Naive thymus-derived CD4-positive, alpha-beta T cell (primary cell): Measurements from ENCODE around the gene SLC39A6. TPM values are rescaled to one million over a fixed set of nuclear protein-coding genes. Genes with fewer than 3 reads are reported as not detected.
"Not testable (repeated sequence)": the region's sequence is repeated elsewhere in the genome, so short reads cannot be mapped to it uniquely, and the experiment has no call there.

Source experiments
- ATAC-seq: fragments of 150-1000 bp; cut with Tn5 transposase; 2 replicates; pipeline ENCODE4 v1.10.0; 2021; ENCODE audit warnings: mild to moderate bottlenecking, moderate library complexity
- CTCF ChIA-PET: fragments of 350-600 bp; sonication (Branson Sonifier 250); formaldehyde crosslinking; loops from one replicate; lab custom pipeline; 2021; ENCODE audit warnings: antibody characterized with exemption; lab: Charles Lee
- POLR2A ChIA-PET: fragments of 350-600 bp; sonication (Branson Sonifier 250); formaldehyde crosslinking; loops from one replicate; lab custom pipeline; 2021; ENCODE audit warnings: antibody characterized with exemption, inconsistent platforms; lab: Charles Lee
- DNase-seq, 9 donors: peaks; one replicate each; pipeline versions ENCODE4 v3.0.0 to v3.0.0-alpha.2; 2020 to 2022; ENCODE audit warnings: mixed read lengths in 1 of 9
- H3K27ac ChIP-seq: one replicate; pipeline ENCODE4 v1.7.0; 2013; ENCODE audit warnings: mild to moderate bottlenecking, low read depth, low read length, moderate library complexity
- H3K27me3 ChIP-seq, 2 donors: one replicate each; pipeline ENCODE4 v1.7.0; 2013; ENCODE audit warnings: low read length in 2 of 2, mild to moderate bottlenecking in 2 of 2, moderate library complexity in 2 of 2; ENCODE audit not compliant: control insufficient read depth in 2 of 2, insufficient read depth in 2 of 2
- H3K36me3 ChIP-seq, 3 experiments: 1 replicate in 2 of 3; 2 replicates in 1 of 3; pipeline ENCODE4 v1.7.0; 2013; ENCODE audit warnings: low read length in 3 of 3, mild to moderate bottlenecking in 3 of 3, moderate library complexity in 1 of 3; ENCODE audit not compliant: insufficient read depth in 3 of 3, control insufficient read depth in 2 of 3
- H3K4me1 ChIP-seq, 2 donors: one replicate each; pipeline ENCODE4 v1.7.0; 2013; ENCODE audit warnings: low read length in 2 of 2, mild to moderate bottlenecking in 2 of 2, moderate library complexity in 1 of 2; ENCODE audit not compliant: control insufficient read depth in 2 of 2, insufficient read depth in 2 of 2
- H3K4me3 ChIP-seq: 2 replicates; pipeline ENCODE4 v1.7.0; 2013; ENCODE audit warnings: mild to moderate bottlenecking, low read length
- H3K9me3 ChIP-seq, 3 experiments: 1 replicate in 2 of 3; 2 replicates in 1 of 3; pipeline ENCODE4 v1.7.0; 2013; ENCODE audit warnings: low read length in 3 of 3; ENCODE audit not compliant: control insufficient read depth in 2 of 3
- H3K27ac Mint-ChIP-seq, 9 donors: one replicate each; pipeline ENCODE4 v1.8.0; 2020 to 2022; ENCODE audit warnings: mixed read lengths in 9 of 9, mild to moderate bottlenecking in 8 of 9, moderate library complexity in 5 of 9, inconsistent platforms in 2 of 9
- H3K27me3 Mint-ChIP-seq, 5 donors: one replicate each; pipeline ENCODE4 v1.8.0; 2021 to 2022; ENCODE audit warnings: mixed read lengths in 5 of 5, mild to moderate bottlenecking in 1 of 5
- H3K36me3 Mint-ChIP-seq, 5 donors: one replicate each; pipeline ENCODE4 v1.8.0; 2020 to 2022; ENCODE audit warnings: mixed read lengths in 5 of 5, mild to moderate bottlenecking in 3 of 5, inconsistent platforms in 1 of 5
- H3K4me1 Mint-ChIP-seq, 7 donors: one replicate each; pipeline ENCODE4 v1.8.0; 2020 to 2022; ENCODE audit warnings: mixed read lengths in 7 of 7, mild to moderate bottlenecking in 3 of 7, inconsistent platforms in 1 of 7
- H3K4me3 Mint-ChIP-seq, 10 donors: one replicate each; pipeline ENCODE4 v1.8.0; 2020 to 2022; ENCODE audit warnings: mild to moderate bottlenecking in 10 of 10, mixed read lengths in 10 of 10, moderate library complexity in 6 of 10, inconsistent platforms in 2 of 10
- H3K9me3 Mint-ChIP-seq, 11 donors: one replicate each; pipeline ENCODE4 v1.8.0; 2020 to 2022; ENCODE audit warnings: mixed read lengths in 11 of 11, mild to moderate bottlenecking in 4 of 11, inconsistent platforms in 1 of 11, moderate library complexity in 1 of 11
- intact Hi-C, 2 donors: fragments of 100-400 bp; cut with micrococcal nuclease; formaldehyde crosslinking; loops; one replicate each; pipeline ENCODE4 v1.15.1; 2023
- polyA plus RNA-seq, 2 donors: library from polyadenylated mRNA; unstranded; fragments of 300-500 nt; fragmentation: Illumina TruSeq; gene quantifications; one replicate each; pipeline ENCODE4 v1.2.3, GENCODE V29; 2021
- total RNA-seq, 6 experiments: library from RNA in 5 of 6; stranded (reverse) in 5 of 6; gene quantifications; 1 replicate in 5 of 6; 2 replicates in 1 of 6; pipeline ENCODE4 v1.2.3 and lab custom pipeline; 2021 to 2026

The SLC39A6 gene
- total and polyA plus RNA-seq, 7 experiments from 2014 or later = 12.1 to 27.8 (median 17.5) TPM

DNA sequence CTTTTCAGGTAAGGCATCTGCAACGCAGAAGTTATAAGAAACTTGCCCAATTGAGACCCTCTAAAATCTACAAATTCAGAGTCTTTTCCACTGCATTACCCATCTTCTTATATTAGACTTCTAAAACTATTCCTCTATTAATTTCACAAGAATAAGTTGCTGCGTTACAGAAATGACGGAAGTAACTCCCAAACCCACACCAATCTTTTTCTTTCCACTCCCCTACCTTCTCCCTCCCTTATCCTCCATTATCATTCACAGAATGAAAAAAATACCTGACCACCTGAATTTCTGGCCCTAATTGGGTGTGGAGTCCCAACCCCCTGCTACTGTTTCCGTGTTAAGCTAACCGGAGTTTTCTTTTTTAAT, 62.5 kb downstream of the SLC39A6 start:
- intact Hi-C loops = loop anchor here (1.0 to 10.0 kb wide), 14 partner anchors 16 to 1089 kb away; partner anchors contain the start of genes ELP2 (in 2 of the 2), INO80C (in 2 of the 2), MAPRE2 (in 2 of the 2) and RMP24 (in 2 of the 2)
- Histone ChIP-seq H3K36me3 (peaks cover 0 to 6% (median 0%) of the 10 kb centered on the region in 3 experiments), H3K4me1 (peaks cover 11 to 16% of the 10 kb centered on the region in 2 donors), H3K27ac (peak overlapping the region; percentile 79), H3K27me3 (no peaks in the 10 kb centered on the region), H3K9me3 (no peaks in the 10 kb centered on the region), H3K4me3 (peak overlapping the region; percentile 88)
- H3K4me1 Mint-ChIP-seq = peaks cover 28 to 53% (median 47%) of the 10 kb centered on the region in 7 donors
- peak overlapping the region; percentile 92 to 98 (median 96) for H3K4me3 Mint-ChIP-seq
- H3K27me3 Mint-ChIP-seq = peaks cover 0 to 5% (median 0%) of the 10 kb centered on the region in 5 donors
- H3K27ac Mint-ChIP-seq = peak overlapping the region; percentile 85 to 97 (median 94)
- ChIA-PET CTCF (no interaction called here), POLR2A (interaction anchor here (0.7 to 3.3 kb wide), 5 partner anchors 10 to 775 kb away, joined by 3 to 16 read pairs (median 3); partner anchors contain the start of genes ELP2, RMP24 and SLC39A6)
- no peak for ATAC-seq
- peaks cover 0 to 3% (median 0%) of the 10 kb centered on the region in 11 donors for H3K9me3 Mint-ChIP-seq
- DNase-seq = peak in 2 of 9 donors; percentile 1 to 3
- H3K36me3 Mint-ChIP-seq = peaks cover 3 to 11% (median 5%) of the 10 kb centered on the region in 5 donors

GRCh38 chr18:36066001-36066400, 63.1 kb downstream of the SLC39A6 start:
- peaks cover 0 to 6% (median 0%) of the 10 kb centered on the region in 3 experiments for H3K36me3 ChIP-seq
- Mint-ChIP-seq H3K27ac (peak overlapping the region; percentile 9 to 96 (median 90)), H3K36me3 (peaks cover 3 to 11% (median 8%) of the 10 kb centered on the region in 5 donors), H3K4me3 (peak overlapping the region; percentile 92 to 98 (median 96)), H3K9me3 (peaks cover 0 to 3% (median 0%) of the 10 kb centered on the region in 11 donors), H3K4me1 (peaks cover 30 to 60% (median 54%) of the 10 kb centered on the region in 7 donors), H3K27me3 (peaks cover 0 to 5% (median 0%) of the 10 kb centered on the region in 5 donors)
- DNase-seq = no peak
- H3K4me3 ChIP-seq = peak overlapping the region; percentile 88
- ChIA-PET CTCF (interaction anchor here (1.5 kb wide), 1 partner anchor 49 kb away, joined by 6 read pairs; no protein-coding TSS in a partner anchor), POLR2A (interaction anchor here (1.1 to 3.3 kb wide), 3 partner anchors 64 to 775 kb away, joined by 3 to 16 read pairs (median 15); partner anchors contain the start of genes ELP2, RMP24 and SLC39A6)
- intact Hi-C loops = loop anchor here (2.0 to 10.0 kb wide), 8 partner anchors 15 to 1089 kb away; partner anchors contain the start of genes MAPRE2 (in 2 of the 2), GALNT1 (in 1 of the 2) and ZSCAN30 (in 1 of the 2)
- no peaks in the 10 kb centered on the region for H3K9me3 ChIP-seq
- ATAC-seq = no peak
- no peaks in the 10 kb centered on the region for H3K27me3 ChIP-seq
- peaks cover 11 to 16% of the 10 kb centered on the region in 2 donors for H3K4me1 ChIP-seq
- H3K27ac ChIP-seq = no peak overlapping the region

DNA sequence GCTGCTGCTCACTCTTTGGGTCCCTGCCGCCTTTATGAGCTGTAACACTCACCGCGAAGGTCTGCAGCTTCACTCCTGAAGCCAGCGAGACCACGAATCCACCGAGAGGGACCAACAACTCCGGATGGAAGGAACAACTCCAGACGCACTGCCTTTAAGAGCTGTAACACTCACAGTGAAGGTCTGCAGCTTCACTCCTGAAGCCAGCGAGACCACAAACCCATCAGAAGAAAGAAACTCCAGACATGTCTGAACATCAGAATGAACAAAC, 64.4 kb downstream of the SLC39A6 start:
- not testable (repeated sequence) for H3K4me3 ChIP-seq, H3K27me3 Mint-ChIP-seq, DNase-seq, H3K36me3 ChIP-seq, H3K27ac ChIP-seq, H3K9me3 Mint-ChIP-seq, H3K27me3 ChIP-seq, H3K9me3 ChIP-seq, ATAC-seq
- ChIA-PET CTCF (interaction anchor here (1.5 kb wide), 1 partner anchor 48 kb away, joined by 6 read pairs; no protein-coding TSS in a partner anchor), POLR2A (interaction anchor here (3.3 kb wide), 1 partner anchor 65 kb away, joined by 15 read pairs; the partner anchor contains the start of genes ELP2 and SLC39A6)
- Mint-ChIP-seq H3K4me1 (peaks cover 30 to 67% (median 61%) of the 10 kb centered on the region in 7 donors), H3K4me3 (peak overlapping the region in 9 of 10 donors; percentile 27 to 67 (median 48)), H3K27ac (peak overlapping the region in 3 of 9 donors; percentile 23 to 25 (median 25)), H3K36me3 (peaks cover 3 to 11% (median 8%) of the 10 kb centered on the region in 5 donors)
- intact Hi-C loops = loop anchor here (1.0 to 10.0 kb wide), 7 partner anchors 28 to 1087 kb away; partner anchors contain the start of genes MAPRE2 (in 2 of the 2) and GALNT1 (in 1 of the 2)
- H3K4me1 ChIP-seq = peaks cover 11 to 16% of the 10 kb centered on the region in 2 donors

DNA sequence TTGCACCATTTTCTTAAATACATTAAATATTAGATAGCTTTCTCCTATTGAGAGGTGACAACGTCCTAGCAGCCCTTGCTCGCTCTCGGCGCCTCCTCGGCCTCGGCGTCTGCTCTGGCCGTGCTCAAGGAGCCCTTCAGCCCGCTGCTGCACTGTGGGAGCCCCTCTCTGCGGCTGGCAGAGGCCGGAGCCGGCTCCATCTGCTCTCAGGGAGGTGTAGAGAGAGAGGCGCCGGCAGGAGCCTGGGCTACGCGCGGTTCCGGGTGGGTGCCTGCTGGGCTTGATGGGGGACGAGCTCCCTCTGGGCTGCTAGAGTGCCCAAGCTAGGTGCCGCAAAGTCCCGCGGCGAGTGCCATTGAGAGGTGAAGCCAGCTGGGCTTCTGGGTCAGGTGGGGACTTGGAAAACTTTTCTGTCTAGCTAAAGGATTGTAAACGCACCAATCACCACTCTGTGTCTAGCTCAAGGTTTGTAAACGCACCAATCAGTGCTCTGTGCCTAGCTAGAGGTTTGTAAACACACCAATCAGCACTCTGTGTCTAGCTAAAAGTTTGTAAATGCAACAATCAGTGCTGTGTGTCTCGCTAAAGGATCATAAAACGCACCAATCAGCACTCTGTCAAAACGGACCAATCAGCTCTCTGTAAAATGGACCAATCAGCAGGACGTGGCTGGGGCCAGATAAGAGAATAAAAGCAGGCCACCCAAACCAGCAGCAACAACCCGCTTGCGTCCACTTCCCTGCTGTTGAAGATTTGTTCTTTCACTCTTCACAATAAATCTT, 64.9 kb downstream of the SLC39A6 start:
- ChIA-PET POLR2A (interaction anchor here (1.1 to 3.3 kb wide), 2 partner anchors 65 kb away, joined by 3 to 15 read pairs; partner anchors contain the start of genes ELP2 and SLC39A6), CTCF (interaction anchor here (1.5 kb wide), 1 partner anchor 47 kb away, joined by 6 read pairs; no protein-coding TSS in a partner anchor)
- no peaks in the 10 kb centered on the region for H3K27me3 ChIP-seq
- H3K4me3 ChIP-seq = no peak overlapping the region
- no peak for DNase-seq
- H3K9me3 Mint-ChIP-seq = peaks cover 0 to 3% (median 0%) of the 10 kb centered on the region in 11 donors
- intact Hi-C loops = loop anchor here in 1 of 2 donors (1.0 to 10.0 kb wide), 2 partner anchors 28 to 799 kb away; no protein-coding TSS in a partner anchor
- H3K27ac Mint-ChIP-seq = peak overlapping the region in 3 of 9 donors; percentile 21 to 25 (median 23)
- H3K9me3 ChIP-seq = no peaks in the 10 kb centered on the region
- H3K27ac ChIP-seq = no peak overlapping the region
- ATAC-seq = no peak
- peaks cover 30 to 67% (median 61%) of the 10 kb centered on the region in 7 donors for H3K4me1 Mint-ChIP-seq
- peaks cover 0 to 6% (median 0%) of the 10 kb centered on the region in 3 experiments for H3K36me3 ChIP-seq
- H3K36me3 Mint-ChIP-seq = peaks cover 3 to 11% (median 8%) of the 10 kb centered on the region in 5 donors
- peak overlapping the region in 7 of 10 donors; percentile 39 to 67 (median 53) for H3K4me3 Mint-ChIP-seq
- H3K4me1 ChIP-seq = peaks cover 11 to 16% of the 10 kb centered on the region in 2 donors
- no peaks in the 10 kb centered on the region for H3K27me3 Mint-ChIP-seq

- H3K36me3 Mint-ChIP-seq = peaks cover 4 to 20% (median 17%) of the 10 kb centered on the region in 5 donors
- no peak overlapping the region for H3K27ac ChIP-seq
- no peak for ATAC-seq
- no peaks in the 10 kb centered on the region for H3K27me3 ChIP-seq
- no peak for DNase-seq
- H3K9me3 Mint-ChIP-seq = peaks cover 0 to 2% (median 0%) of the 10 kb centered on the region in 11 donors
- H3K9me3 ChIP-seq = no peaks in the 10 kb centered on the region
- peaks cover 9 to 71% (median 60%) of the 10 kb centered on the region in 7 donors for H3K4me1 Mint-ChIP-seq
- no peaks in the 10 kb centered on the region for H3K27me3 Mint-ChIP-seq
- peak overlapping the region in 1 of 9 donors; percentile 43 for H3K27ac Mint-ChIP-seq
- no peaks in the 10 kb centered on the region for H3K36me3 ChIP-seq
- H3K4me1 ChIP-seq = no peaks in the 10 kb centered on the region
- ChIA-PET CTCF (no interaction called here), POLR2A (no interaction called here)
- H3K4me3 Mint-ChIP-seq = peak overlapping the region in 1 of 10 donors; percentile 37
- H3K4me3 ChIP-seq = no peak overlapping the region
- intact Hi-C loops = no loop called here
These were observed 70.5 kb downstream of the SLC39A6 start for GRCh38 chr18:36058674-36059073.
